Thyroid gland (tissue), 4 donors: ENCODE results near the gene REG1A.

Source experiments
- CTCF ChIP-seq, 6 experiments: fragments of 200-600 bp in 3 of 6; fragments of 450-650 bp in 3 of 6; sonication (generic) in 3 of 6; IDR thresholded peaks; one replicate each; pipeline ENCODE4 v1.5.1; 2016 to 2019; ENCODE audit warnings: antibody characterized with exemption in 6 of 6, mild to moderate bottlenecking in 2 of 6, inconsistent platforms in 1 of 6, moderate library complexity in 1 of 6
- POLR2A ChIP-seq, 2 donors: fragments of 450-650 bp; IDR thresholded peaks; one replicate each; pipeline ENCODE4 v1.6.1; 2017; ENCODE audit warnings: antibody characterized with exemption in 2 of 2, mild to moderate bottlenecking in 2 of 2, moderate library complexity in 1 of 2

GRCh38 chr2:79112269-79112668 lies 8.0 kb upstream of the REG1A start:
- no peak for TF ChIP-seq CTCF (IDR thresholded peaks at IDR 0.05)
- no peak for TF ChIP-seq POLR2A (IDR thresholded peaks at IDR 0.05)
